Peyer's patch (tissue), 4 donors: ENCODE measurements around the gene TTC23.

Experiments used
- POLR2A ChIP-seq, 2 donors: fragments of 450-650 bp; IDR thresholded peaks; one replicate each; pipeline ENCODE4 v1.5.1; 2017; ENCODE audit warnings: antibody characterized with exemption in 2 of 2, mild to moderate bottlenecking in 2 of 2, moderate library complexity in 2 of 2
- TF ChIP-seq, protein P1 (sequence below), 6 experiments: fragments of 450-650 bp in 4 of 6; fragments of 200-600 bp in 2 of 6; sonication (generic) in 1 of 6; IDR thresholded peaks; one replicate each; pipeline ENCODE4 v1.5.1; 2017 to 2019; ENCODE audit warnings: antibody characterized with exemption in 6 of 6, mild to moderate bottlenecking in 3 of 6, moderate library complexity in 1 of 6

GRCh38 chr15:99092554-99093172, 156.7 kb downstream of the TTC23 start:
- TF ChIP-seq, protein P1, sequence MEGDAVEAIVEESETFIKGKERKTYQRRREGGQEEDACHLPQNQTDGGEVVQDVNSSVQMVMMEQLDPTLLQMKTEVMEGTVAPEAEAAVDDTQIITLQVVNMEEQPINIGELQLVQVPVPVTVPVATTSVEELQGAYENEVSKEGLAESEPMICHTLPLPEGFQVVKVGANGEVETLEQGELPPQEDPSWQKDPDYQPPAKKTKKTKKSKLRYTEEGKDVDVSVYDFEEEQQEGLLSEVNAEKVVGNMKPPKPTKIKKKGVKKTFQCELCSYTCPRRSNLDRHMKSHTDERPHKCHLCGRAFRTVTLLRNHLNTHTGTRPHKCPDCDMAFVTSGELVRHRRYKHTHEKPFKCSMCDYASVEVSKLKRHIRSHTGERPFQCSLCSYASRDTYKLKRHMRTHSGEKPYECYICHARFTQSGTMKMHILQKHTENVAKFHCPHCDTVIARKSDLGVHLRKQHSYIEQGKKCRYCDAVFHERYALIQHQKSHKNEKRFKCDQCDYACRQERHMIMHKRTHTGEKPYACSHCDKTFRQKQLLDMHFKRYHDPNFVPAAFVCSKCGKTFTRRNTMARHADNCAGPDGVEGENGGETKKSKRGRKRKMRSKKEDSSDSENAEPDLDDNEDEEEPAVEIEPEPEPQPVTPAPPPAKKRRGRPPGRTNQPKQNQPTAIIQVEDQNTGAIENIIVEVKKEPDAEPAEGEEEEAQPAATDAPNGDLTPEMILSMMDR (IDR thresholded peaks at IDR 0.05): no peak
- TF ChIP-seq POLR2A (IDR thresholded peaks at IDR 0.05): no peak
